ENCODE results near the gene IL1RAP.

The IL1RAP gene

GRCh38 chr3:190680691-190681090, 166.8 kb downstream of the IL1RAP start:
- DNase-seq = no peak

DNA sequence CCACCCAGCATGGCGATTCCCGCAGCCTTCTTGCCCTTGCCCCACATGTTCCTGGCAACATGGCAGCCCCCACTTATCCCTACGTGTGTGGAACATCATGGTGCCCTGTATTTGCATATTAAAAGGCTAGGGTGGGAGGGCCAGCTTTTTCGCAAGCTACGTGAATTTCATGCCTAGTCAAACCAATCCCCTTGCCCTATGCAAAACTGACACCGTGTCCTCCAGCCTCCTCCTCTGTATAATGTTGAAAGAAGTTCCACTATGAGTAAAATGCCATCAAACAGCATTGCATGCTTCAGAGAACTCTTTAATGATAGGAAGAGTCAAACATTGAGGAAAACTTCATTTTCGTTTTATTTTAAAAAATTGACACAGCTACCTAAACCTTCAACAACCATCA, 170.9 kb downstream of the IL1RAP start:
- no peak for DNase-seq

DNA sequence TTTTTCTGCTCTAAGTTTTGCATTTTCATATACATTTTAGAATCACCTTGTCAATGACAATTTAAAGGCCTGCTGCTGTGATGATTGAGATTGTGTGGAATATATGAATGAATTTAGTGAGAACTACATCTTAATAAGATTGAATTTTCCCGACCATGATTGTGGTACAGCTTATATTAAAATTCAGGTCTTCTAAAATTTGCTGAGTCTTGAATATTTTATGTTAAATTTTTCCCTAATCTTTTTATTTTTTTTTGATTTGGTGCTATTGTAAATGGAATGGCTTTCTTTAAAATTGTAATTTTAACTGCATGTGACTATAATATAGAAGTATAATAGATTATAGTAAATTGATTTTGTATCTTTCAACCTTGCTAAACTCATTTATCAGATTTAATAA, 172.1 kb downstream of the IL1RAP start:
- no peak for DNase-seq

DNA sequence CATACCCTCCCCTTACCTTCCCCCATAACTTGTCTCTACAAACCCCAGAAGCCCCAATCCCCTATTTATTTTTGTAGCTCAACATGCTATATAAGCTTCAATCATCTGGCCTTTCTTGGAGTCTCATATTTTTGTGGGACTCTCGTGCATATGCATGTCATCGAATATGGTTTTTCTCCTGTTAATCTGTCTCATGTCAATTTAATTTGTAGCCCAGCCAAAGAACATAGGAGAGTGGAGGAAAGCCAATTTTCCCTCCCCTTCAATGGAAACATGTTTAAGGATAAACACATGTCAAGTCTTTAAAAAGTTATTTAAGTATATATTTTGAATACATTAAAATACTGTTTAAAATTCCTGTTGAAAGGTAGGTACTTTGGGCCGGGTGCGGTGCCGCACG, 176.4 kb downstream of the IL1RAP start:
- no peak for DNase-seq

GRCh38 chr3:190692256-190692655, 178.4 kb downstream of the IL1RAP start:
- no peak for DNase-seq

- no peak for DNase-seq
Measured at GRCh38 chr3:190694335-190695001, 180.6 kb downstream of the IL1RAP start.

- no peak for DNase-seq
Measured at GRCh38 chr3:190695225-190695624, 181.3 kb downstream of the IL1RAP start.

DNA sequence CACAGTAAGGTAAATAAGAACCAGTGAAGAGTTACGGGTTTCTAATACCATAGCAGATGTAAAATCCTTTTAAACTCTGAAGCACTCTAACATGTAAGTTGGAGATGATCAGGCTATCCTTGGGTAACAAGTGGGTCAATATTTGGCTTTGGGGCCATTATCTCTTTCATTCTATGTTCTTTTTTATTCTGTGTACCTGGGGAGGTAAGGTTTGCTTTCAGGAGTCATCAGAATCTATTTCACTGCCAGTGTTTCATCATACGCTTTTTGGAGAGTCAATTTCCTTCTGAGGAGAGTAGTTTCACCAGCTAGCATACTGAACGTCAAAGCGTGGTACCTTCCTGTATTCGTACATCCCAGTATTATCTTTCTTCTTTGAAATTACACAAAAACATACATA, 182.1 kb downstream of the IL1RAP start:
- no peak for DNase-seq

- DNase-seq = no peak
Measured at GRCh38 chr3:190696777-190697501, 183.1 kb downstream of the IL1RAP start.

DNA sequence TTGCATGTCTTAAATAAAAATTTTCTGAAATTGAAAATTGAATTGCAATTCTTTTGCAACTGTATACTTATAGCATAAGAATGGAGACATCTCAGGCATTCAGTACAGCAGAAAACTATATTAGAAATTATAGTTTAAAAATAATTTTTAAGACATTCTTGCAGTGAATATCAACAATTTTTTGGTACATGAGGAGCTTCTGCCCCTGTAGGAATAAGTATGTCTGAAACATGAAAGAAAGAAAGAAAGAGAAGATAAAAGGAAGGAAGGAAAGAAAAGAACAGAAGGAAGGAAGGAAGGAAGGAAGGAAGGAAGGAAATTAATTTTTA, 183.6 kb downstream of the IL1RAP start:
- no peak for DNase-seq

DNA sequence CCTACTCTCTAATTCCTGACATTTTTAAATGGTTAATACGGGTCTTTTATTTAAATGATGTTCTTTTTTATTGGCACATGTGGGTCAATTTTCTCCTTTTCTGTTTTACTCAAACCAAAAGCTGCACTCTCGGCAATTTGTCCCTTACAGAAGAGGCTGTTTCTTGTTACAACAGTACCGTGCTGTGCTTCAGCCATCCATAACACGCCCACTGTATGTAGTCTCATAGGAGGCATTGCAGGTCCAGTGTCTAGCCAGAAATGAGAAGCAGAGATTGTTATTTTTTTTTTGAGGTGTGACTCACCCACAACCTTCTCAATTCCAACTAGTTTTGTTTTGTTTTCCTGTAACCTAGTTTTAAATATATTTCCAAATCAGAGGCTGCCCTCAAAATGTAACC, 184.0 kb downstream of the IL1RAP start:
- DNase-seq = no peak

DNA sequence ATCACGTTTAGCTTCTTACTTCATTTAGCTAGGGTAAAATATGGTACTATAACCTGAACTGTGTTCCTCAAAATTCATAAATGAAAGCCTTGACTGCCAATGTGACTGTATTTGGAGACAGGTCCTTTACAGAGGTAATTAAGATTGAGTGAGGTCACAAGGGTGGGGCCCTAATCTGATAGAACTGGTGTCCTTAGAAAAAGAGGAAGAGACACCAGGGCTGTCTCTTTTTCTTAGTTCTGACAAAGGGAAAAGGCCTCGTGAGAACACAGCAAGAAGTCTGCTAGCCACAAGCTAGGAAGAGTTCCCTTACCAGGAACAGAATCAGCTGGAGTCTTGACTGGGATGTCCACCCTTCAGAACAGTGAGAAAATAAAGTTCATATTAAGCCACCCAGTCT, 185.9 kb downstream of the IL1RAP start:
- DNase-seq = no peak

- DNase-seq = no peak
Measured at GRCh38 chr3:190701096-190701532, 187.2 kb downstream of the IL1RAP start.

GRCh38 chr3:190706582-190706981, 192.7 kb downstream of the IL1RAP start:
- DNase-seq = no peak
